Osteocyte (in vitro differentiated cells): ENCODE results near the gene DHRS7B. TPM values are rescaled to one million over a fixed set of nuclear protein-coding genes. Genes with fewer than 3 reads are reported as not detected.
"Not testable (repeated sequence)": the region's sequence is repeated elsewhere in the genome, so short reads cannot be mapped to it uniquely, and the experiment has no call there.

Experiments used
- DNase-seq: peaks from one replicate; pipeline ENCODE4 v3.0.0; 2021; ENCODE audit warnings: mixed read lengths; ENCODE audit not compliant: unreplicated experiment; ENCODE audit errors: extremely low spot score
- H3K27ac Mint-ChIP-seq: one replicate; pipeline ENCODE4 v1.8.0; 2021; ENCODE audit warnings: mild to moderate bottlenecking, mixed read lengths; ENCODE audit not compliant: unreplicated experiment
- H3K27me3 Mint-ChIP-seq: one replicate; pipeline ENCODE4 v1.8.0; 2021; ENCODE audit warnings: mixed read lengths; ENCODE audit not compliant: unreplicated experiment
- H3K36me3 Mint-ChIP-seq: one replicate; pipeline ENCODE4 v1.8.0; 2021; ENCODE audit warnings: mixed read lengths; ENCODE audit not compliant: unreplicated experiment
- H3K4me1 Mint-ChIP-seq: one replicate; pipeline ENCODE4 v1.8.0; 2021; ENCODE audit warnings: mixed read lengths; ENCODE audit not compliant: unreplicated experiment
- H3K4me3 Mint-ChIP-seq: one replicate; pipeline ENCODE4 v1.8.0; 2021; ENCODE audit warnings: mild to moderate bottlenecking, moderate library complexity, mixed read lengths; ENCODE audit not compliant: unreplicated experiment
- H3K9me3 Mint-ChIP-seq: one replicate; pipeline ENCODE4 v1.8.0; 2021; ENCODE audit warnings: mixed read lengths; ENCODE audit not compliant: unreplicated experiment
- total RNA-seq: library from RNA; stranded (reverse); gene quantifications from 2 replicates; pipeline ENCODE4 v1.2.1, GENCODE V29; 2021
- TF ChIP-seq, protein P1 (sequence below): fragments of 200-600 bp; sonication (generic); IDR thresholded peaks from 2 replicates; pipeline ENCODE4 v1.5.0; 2021; ENCODE audit warnings: antibody characterized with exemption, mild to moderate bottlenecking, moderate library complexity

Gene DHRS7B
- total RNA-seq, 1 donor from 2014 or later = 15.7 TPM

DNA sequence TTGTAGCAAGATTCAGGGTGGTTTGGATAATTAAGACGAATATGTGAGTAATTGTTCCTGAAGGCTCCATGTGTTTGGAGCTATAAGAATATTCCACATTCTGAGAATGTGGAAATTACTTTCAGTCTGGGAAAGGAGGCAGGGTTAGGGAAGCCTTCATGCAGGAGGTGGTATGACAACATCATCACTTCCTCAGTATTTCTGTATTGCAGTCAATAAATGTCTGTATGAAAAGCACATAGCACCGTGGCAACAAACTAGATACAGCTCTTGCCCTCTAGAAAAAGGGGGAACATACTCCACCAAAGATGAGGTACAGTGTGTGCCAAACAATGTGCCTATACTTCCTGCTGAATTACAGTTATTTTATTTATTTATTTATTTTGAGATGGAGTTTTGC is 26.1 kb upstream of the DHRS7B start:
- no peaks in the 10 kb centered on the region for H3K36me3 Mint-ChIP-seq
- no peak for DNase-seq
- no peak overlapping the region for H3K4me3 Mint-ChIP-seq
- TF ChIP-seq, protein P1, sequence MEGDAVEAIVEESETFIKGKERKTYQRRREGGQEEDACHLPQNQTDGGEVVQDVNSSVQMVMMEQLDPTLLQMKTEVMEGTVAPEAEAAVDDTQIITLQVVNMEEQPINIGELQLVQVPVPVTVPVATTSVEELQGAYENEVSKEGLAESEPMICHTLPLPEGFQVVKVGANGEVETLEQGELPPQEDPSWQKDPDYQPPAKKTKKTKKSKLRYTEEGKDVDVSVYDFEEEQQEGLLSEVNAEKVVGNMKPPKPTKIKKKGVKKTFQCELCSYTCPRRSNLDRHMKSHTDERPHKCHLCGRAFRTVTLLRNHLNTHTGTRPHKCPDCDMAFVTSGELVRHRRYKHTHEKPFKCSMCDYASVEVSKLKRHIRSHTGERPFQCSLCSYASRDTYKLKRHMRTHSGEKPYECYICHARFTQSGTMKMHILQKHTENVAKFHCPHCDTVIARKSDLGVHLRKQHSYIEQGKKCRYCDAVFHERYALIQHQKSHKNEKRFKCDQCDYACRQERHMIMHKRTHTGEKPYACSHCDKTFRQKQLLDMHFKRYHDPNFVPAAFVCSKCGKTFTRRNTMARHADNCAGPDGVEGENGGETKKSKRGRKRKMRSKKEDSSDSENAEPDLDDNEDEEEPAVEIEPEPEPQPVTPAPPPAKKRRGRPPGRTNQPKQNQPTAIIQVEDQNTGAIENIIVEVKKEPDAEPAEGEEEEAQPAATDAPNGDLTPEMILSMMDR = no peak
- peaks cover 11% of the 10 kb centered on the region for H3K4me1 Mint-ChIP-seq
- H3K27ac Mint-ChIP-seq = no peak overlapping the region
- H3K9me3 Mint-ChIP-seq = no peaks in the 10 kb centered on the region
- peaks cover 15% of the 10 kb centered on the region for H3K27me3 Mint-ChIP-seq

DNA sequence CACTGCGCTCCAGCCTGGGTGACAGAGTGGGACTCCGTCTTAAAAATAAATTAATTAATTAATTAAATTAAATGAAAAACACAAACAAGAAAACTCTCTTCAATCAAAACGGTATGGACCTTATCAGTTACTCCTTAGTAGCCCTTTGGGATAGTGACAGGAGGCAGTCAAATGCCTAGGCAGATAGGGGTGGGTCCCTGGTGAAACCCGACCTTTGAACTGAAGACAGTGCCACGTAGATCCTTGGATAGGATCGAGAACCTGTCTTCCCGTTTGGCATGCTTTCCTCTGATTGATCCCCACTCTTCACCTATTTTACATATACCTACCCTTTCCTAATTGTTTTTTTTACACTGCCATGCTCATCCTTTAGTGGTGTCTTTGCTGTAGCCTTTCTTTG is 22.2 kb upstream of the DHRS7B start:
- peaks cover 43% of the 10 kb centered on the region for H3K27me3 Mint-ChIP-seq
- no peaks in the 10 kb centered on the region for H3K9me3 Mint-ChIP-seq
- H3K27ac Mint-ChIP-seq = no peak overlapping the region
- TF ChIP-seq, protein P1 = no peak
- no peak for DNase-seq
- H3K36me3 Mint-ChIP-seq = no peaks in the 10 kb centered on the region
- no peak overlapping the region for H3K4me3 Mint-ChIP-seq
- H3K4me1 Mint-ChIP-seq = peaks cover 1% of the 10 kb centered on the region

DNA sequence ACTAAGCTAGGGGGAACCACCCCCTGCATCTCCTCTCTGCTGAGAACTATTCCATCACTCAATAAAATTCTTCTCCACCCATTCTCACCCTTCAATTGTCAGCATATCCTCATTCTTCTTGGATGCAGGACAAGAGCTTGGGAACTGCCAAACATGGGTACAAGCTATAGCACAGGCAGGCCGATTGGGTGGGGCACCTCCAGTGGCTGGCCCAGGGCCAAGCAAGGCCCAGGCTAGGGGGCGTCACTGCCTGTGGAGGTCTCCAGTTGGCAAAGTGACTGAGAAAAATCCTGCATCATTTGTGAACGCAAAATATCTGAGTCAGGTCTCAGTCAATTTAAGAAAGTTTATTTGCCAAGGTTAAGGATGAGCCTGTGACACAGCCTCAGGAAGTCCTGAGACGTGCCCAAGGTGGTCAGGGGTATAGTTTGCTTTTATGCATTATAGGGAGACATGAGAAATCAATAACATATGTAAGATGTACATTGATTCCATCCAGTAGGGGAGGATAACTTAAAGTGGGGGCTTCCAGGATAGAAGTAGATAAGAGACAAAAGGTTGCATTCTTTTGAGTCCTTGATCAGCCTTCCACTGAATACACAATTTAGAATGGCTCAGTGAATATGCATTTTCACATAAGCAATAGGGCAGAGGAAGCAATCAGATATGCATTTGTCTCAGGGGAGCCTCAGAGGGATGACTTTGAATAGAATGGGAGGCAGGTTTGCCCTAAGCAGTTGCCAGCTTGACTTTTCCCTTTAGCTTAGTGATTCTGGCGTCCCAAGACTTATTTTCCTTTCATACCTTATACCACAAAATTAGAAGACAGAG is 21.5 kb upstream of the DHRS7B start:
- no peak overlapping the region for H3K27ac Mint-ChIP-seq
- peaks cover 47% of the 10 kb centered on the region for H3K27me3 Mint-ChIP-seq
- H3K36me3 Mint-ChIP-seq = no peaks in the 10 kb centered on the region
- DNase-seq = no peak
- no peaks in the 10 kb centered on the region for H3K4me1 Mint-ChIP-seq
- H3K4me3 Mint-ChIP-seq = no peak overlapping the region
- TF ChIP-seq, protein P1 = no peak
- H3K9me3 Mint-ChIP-seq = no peaks in the 10 kb centered on the region

DNA sequence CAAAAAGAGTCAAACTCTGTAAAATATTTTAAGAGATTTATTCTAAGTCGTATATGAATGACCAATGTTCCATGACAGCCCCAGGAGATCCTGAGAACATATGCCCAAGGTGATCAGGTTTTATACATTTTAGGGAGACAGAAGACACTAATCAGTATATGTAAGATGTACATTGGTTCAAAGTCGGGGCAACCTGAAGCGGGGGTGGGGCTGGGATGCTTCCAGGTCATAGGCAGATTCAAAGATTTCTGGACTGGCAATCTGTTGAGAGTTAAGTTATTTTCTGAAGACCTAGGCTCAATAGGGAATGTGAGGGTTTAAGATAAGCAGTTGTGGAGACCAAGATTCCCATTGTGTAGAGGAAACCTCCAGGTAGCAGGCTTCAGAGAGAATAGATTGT is 20.4 kb upstream of the DHRS7B start:
- H3K36me3 Mint-ChIP-seq = no peaks in the 10 kb centered on the region
- no peak overlapping the region for H3K4me3 Mint-ChIP-seq
- H3K9me3 Mint-ChIP-seq = no peaks in the 10 kb centered on the region
- peaks cover 50% of the 10 kb centered on the region for H3K27me3 Mint-ChIP-seq
- TF ChIP-seq, protein P1 = no peak
- no peaks in the 10 kb centered on the region for H3K4me1 Mint-ChIP-seq
- no peak for DNase-seq
- H3K27ac Mint-ChIP-seq = no peak overlapping the region

DNA sequence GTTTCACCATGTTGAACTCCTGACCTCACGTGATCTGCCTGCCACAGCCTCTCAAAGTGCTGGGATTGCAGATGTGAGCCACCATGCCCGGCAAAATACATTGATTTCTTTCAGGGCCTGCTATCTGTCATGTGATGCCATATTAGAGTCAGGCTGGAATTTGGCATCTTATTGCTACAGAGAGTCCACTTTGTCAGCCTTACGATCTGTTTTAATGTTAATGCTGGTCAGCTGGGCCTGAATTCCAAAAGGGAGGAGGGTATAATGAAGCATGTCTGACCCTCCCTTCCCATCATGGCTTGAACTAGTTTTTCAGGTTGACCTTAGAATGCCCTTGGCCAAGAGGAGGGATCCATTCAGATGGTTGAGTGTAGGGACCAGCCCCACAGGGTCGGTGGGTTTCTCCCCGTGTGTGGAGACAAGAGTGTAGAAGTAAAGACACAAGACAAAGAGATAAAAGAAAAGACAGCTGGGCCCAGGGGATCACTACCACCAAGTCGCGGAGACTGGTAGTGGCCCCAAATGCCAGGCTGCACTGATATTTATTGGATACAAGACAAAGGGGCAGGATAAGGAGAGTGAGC is 19.6 kb upstream of the DHRS7B start:
- DNase-seq, H3K27ac Mint-ChIP-seq, H3K9me3 Mint-ChIP-seq, H3K4me3 Mint-ChIP-seq, H3K36me3 Mint-ChIP-seq, H3K4me1 Mint-ChIP-seq: not testable (repeated sequence)
- peaks cover 50% of the 10 kb centered on the region for H3K27me3 Mint-ChIP-seq
